Measurements from ENCODE around the gene PPFIBP1. TPM values are rescaled to one million over a fixed set of nuclear protein-coding genes. Genes with fewer than 3 reads are reported as not detected.

The PPFIBP1 gene
- total and polyA plus RNA-seq, 2 of the 4 experiments (the other 2 are of a cell fraction), result 30.4 to 72.2 TPM

DNA sequence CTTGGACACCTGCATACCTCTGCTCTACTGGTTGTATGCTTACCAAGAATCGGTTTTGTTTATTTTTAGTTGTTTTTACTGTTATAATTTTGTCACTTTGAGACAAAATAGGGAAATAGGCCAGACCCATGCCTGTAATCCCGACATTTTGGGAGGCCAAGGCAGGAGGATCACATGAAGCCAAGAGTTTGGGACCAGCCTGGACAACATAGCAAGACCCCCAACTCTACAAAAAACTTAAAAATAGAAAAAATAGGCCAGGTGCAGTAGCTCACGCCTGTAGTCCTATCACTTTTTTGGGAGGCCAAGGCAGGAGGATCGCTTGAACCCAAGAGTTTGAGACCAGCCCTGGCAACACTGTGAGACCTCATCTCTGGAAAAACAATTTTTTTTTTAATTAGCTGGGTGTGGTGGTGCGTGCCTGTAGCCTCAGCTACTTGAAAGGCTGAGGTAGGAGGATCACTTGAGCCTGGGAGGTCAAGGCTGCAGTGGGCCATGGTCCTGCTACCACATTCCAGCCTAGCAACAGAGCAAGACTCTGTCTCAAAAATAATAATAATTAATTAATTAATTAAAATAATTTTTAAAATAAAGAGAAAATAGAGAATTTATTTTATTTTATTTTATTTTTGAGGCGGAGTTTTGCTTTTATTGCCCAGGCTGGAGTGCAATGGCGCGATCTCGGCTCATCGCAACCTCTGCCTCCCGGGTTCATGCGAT lies 185.4 kb downstream of the PPFIBP1 start:
- Histone ChIP-seq H3K4ac (ENCODE audit: low read depth, low read length) (peak overlapping the region; percentile 52; the same call in 1 of the 2 replicates), H3K4me2 (ENCODE audit: low read depth, low read length) (peak overlapping the region; percentile 87), H3K18ac (ENCODE audit: low read depth, low read length) (no peak overlapping the region), H2BK20ac (ENCODE audit: low read depth, low read length) (no peak overlapping the region), H3K14ac (replicated peaks; ENCODE audit: low read depth, low read length) (no peak overlapping the region), H4K8ac (ENCODE audit: low read depth in 2 of 2, low read length in 2 of 2) (peak overlapping the region; percentile 84 to 97; a peak in 2 of 4 replicates), H3K79me1 (ENCODE audit: low read depth in 1 of 2, low read length in 2 of 2) (peaks cover 9 to 33% of the 10 kb centered on the region in 2 experiments), H2AK9ac (replicated peaks; ENCODE audit: low read depth, low read length, poor library complexity) (no peak overlapping the region), H2AFZ (replicated peaks; ENCODE audit: low read length, poor library complexity) (peak overlapping the region; percentile 9), H2BK120ac (ENCODE audit: low read depth, low read length) (no peak overlapping the region; the same call in 1 of the 2 replicates), H3K36me3 (ENCODE audit: control insufficient read depth, insufficient read depth, low read length) (no peaks in the 10 kb centered on the region), H3K27ac (ENCODE audit: insufficient read depth, low read length) (peak overlapping the region; percentile 93), H4K5ac (ENCODE audit: low read depth, low read length) (peak overlapping the region; percentile 82), H3K9me1 (ENCODE audit: insufficient read depth, low read length) (peaks cover 9% of the 10 kb centered on the region; the same call in 1 of the 2 replicates), H3K56ac (ENCODE audit: extremely low read depth, insufficient read depth, low read length) (no peak overlapping the region), H3K4me3 (ENCODE audit: insufficient read depth, low read depth, low read length) (peak overlapping the region; percentile 74), H3K4me1 (ENCODE audit: control insufficient read depth, insufficient read depth, low read length) (peaks cover 2% of the 10 kb centered on the region; the same call in 1 of the 2 replicates), H4K20me1 (ENCODE audit: insufficient read depth, low read length) (peaks cover 6% of the 10 kb centered on the region; the same call in 1 of the 2 replicates), H3K9me3 (ENCODE audit: control insufficient read depth, insufficient read depth, low read length) (no peaks in the 10 kb centered on the region), H3K9ac (ENCODE audit: low read depth, low read length) (no peak overlapping the region), H3K23ac (ENCODE audit: low read depth, low read length) (no peak overlapping the region), H2BK5ac (ENCODE audit: low read depth, low read length, poor library complexity, severe bottlenecking) (no peak overlapping the region), H4K91ac (ENCODE audit: insufficient read depth, low read depth, low read length) (no peak overlapping the region), H2AK5ac (ENCODE audit: low read depth, low read length) (0 out of 2 replicates have a peak overlapping the region, but pooled peaks have one; percentile 68), H2BK15ac (ENCODE audit: low read depth, low read length) (no peak overlapping the region), H3K27me3 (ENCODE audit: control insufficient read depth, insufficient read depth, low read length) (no peaks in the 10 kb centered on the region)
- DNase-seq (no peak), ATAC-seq (ENCODE audit: low read depth) (no peak)
- WGBS, 2 experiments (ENCODE audit: extremely low coverage in 2 of 2, insufficient read length in 1 of 2), result 93% methylated on average over 3 of the region's 12 CpGs; no CpG with 5 or more reads in 1 of the 2 experiments
- dilution Hi-C loops (cut with HindIII; ENCODE audit: low sequenced_read_pairs, unreplicated experiment) (no loop called here), in situ Hi-C loops (cut with MboI; ENCODE audit: low sequenced_read_pairs) (no loop called here), intact Hi-C loops (cut with micrococcal nuclease) (no loop called here)
- POLR2A ChIA-PET (ENCODE audit: unreplicated experiment), result no interaction called here
- no TSS peak for BruUV-seq (replicated peaks)
- CTCF ChIA-PET, result no interaction called here
- TF ChIP-seq RFX5 (IDR thresholded peaks at IDR 0.05; ENCODE audit: low read depth, low read length), result no peak
- TF ChIP-seq MXI1 (IDR thresholded peaks at IDR 0.05; ENCODE audit: borderline replicate concordance, low read depth, low read length), result no peak
- no peak for TF ChIP-seq MAZ (IDR thresholded peaks at IDR 0.05; ENCODE audit: borderline replicate concordance, low read depth, low read length)
- TF ChIP-seq RCOR1 (IDR thresholded peaks at IDR 0.05; ENCODE audit: insufficient replicate concordance, low read length), result no peak
- TF ChIP-seq USF2 (IDR thresholded peaks at IDR 0.05; ENCODE audit: low read depth, low read length), result no peak
- no peak for TF ChIP-seq FOS (IDR thresholded peaks at IDR 0.05; ENCODE audit: low read depth, low read length)
- no peak for TF ChIP-seq SMC3 (IDR thresholded peaks at IDR 0.05; ENCODE audit: low read depth, low read length)
- no peak for TF ChIP-seq NFE2L2 (IDR thresholded peaks at IDR 0.05; ENCODE audit: low read depth, low read length)
- no peak for TF ChIP-seq CHD1 (IDR thresholded peaks at IDR 0.05; ENCODE audit: low read depth, low read length)
- TF ChIP-seq BHLHE40 (IDR thresholded peaks at IDR 0.05; ENCODE audit: low read depth, low read length), result no peak
- TF ChIP-seq, protein P1, sequence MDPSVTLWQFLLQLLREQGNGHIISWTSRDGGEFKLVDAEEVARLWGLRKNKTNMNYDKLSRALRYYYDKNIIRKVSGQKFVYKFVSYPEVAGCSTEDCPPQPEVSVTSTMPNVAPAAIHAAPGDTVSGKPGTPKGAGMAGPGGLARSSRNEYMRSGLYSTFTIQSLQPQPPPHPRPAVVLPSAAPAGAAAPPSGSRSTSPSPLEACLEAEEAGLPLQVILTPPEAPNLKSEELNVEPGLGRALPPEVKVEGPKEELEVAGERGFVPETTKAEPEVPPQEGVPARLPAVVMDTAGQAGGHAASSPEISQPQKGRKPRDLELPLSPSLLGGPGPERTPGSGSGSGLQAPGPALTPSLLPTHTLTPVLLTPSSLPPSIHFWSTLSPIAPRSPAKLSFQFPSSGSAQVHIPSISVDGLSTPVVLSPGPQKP (IDR thresholded peaks at IDR 0.05; ENCODE audit: borderline replicate concordance, low read depth, low read length), result no peak
- no peak for TF ChIP-seq MAFK (IDR thresholded peaks at IDR 0.05; ENCODE audit: low read depth, low read length)
- no peak for TF ChIP-seq POLR2A (IDR thresholded peaks at IDR 0.05; ENCODE audit: low read depth, low read length)
- TF ChIP-seq, protein P2, sequence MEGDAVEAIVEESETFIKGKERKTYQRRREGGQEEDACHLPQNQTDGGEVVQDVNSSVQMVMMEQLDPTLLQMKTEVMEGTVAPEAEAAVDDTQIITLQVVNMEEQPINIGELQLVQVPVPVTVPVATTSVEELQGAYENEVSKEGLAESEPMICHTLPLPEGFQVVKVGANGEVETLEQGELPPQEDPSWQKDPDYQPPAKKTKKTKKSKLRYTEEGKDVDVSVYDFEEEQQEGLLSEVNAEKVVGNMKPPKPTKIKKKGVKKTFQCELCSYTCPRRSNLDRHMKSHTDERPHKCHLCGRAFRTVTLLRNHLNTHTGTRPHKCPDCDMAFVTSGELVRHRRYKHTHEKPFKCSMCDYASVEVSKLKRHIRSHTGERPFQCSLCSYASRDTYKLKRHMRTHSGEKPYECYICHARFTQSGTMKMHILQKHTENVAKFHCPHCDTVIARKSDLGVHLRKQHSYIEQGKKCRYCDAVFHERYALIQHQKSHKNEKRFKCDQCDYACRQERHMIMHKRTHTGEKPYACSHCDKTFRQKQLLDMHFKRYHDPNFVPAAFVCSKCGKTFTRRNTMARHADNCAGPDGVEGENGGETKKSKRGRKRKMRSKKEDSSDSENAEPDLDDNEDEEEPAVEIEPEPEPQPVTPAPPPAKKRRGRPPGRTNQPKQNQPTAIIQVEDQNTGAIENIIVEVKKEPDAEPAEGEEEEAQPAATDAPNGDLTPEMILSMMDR (conservative IDR thresholded peaks at IDR 0.05; ENCODE audit: low read depth, low read length), result no peak
- TF ChIP-seq RAD21 (IDR thresholded peaks at IDR 0.05; ENCODE audit: low read length), result no peak

Measured in IMR-90 (cell line).